GM06990 (cell line): ENCODE measurements around the gene ANKRD13C.

Experiments
- DNase-seq: peaks from one replicate; pipeline ENCODE4 v3.0.0-alpha.2; 2011; ENCODE audit not compliant: insufficient read length; ENCODE audit errors: extremely low read depth
- H3K27me3 ChIP-seq: replicated peaks from 2 replicates; pipeline ENCODE4 v1.6.0; 2011; ENCODE audit warnings: low read length; ENCODE audit not compliant: control insufficient read depth, insufficient read depth
- H3K36me3 ChIP-seq: 2 replicates; pipeline ENCODE4 v1.5.1; 2011; ENCODE audit warnings: low read length; ENCODE audit not compliant: control insufficient read depth, insufficient read depth
- H3K4me3 ChIP-seq: replicated peaks from 2 replicates; pipeline ENCODE4 v1.5.1; 2011; ENCODE audit warnings: low read depth, mild to moderate bottlenecking, control low read depth, low read length
- TF ChIP-seq, protein P1 (sequence below): IDR thresholded peaks from 2 replicates; pipeline ENCODE4 v1.5.1; 2011; ENCODE audit warnings: low read length, control low read depth, mild to moderate bottlenecking, inconsistent platforms; ENCODE audit not compliant: insufficient read depth, poor library complexity, severe bottlenecking

ANKRD13C gene

DNA sequence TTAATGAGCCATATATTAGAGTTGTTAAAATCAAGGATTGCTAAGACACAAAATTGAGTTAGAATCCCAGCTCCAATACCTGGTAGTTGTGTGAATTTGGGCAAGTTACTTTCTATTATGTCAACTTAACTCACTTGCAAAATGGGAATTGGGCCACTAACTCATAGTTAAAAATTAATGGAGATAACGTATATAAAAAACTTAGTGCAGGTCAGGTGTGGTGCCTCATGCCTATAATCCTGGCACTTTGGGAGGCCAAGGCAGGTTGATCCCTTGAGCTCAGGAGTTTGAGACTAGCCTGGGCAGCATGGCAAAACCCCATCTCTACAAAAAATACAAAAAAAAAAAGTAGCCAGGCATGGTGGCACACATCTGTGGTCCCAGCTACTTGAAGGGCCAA lies 75.8 kb downstream of the ANKRD13C start:
- TF ChIP-seq, protein P1, sequence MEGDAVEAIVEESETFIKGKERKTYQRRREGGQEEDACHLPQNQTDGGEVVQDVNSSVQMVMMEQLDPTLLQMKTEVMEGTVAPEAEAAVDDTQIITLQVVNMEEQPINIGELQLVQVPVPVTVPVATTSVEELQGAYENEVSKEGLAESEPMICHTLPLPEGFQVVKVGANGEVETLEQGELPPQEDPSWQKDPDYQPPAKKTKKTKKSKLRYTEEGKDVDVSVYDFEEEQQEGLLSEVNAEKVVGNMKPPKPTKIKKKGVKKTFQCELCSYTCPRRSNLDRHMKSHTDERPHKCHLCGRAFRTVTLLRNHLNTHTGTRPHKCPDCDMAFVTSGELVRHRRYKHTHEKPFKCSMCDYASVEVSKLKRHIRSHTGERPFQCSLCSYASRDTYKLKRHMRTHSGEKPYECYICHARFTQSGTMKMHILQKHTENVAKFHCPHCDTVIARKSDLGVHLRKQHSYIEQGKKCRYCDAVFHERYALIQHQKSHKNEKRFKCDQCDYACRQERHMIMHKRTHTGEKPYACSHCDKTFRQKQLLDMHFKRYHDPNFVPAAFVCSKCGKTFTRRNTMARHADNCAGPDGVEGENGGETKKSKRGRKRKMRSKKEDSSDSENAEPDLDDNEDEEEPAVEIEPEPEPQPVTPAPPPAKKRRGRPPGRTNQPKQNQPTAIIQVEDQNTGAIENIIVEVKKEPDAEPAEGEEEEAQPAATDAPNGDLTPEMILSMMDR, result no peak
- no peak for DNase-seq
- Histone ChIP-seq H3K27me3 (no peaks in the 10 kb centered on the region), H3K4me3 (no peak overlapping the region), H3K36me3 (no peaks in the 10 kb centered on the region; the same call in none of the 2 replicates)

DNA sequence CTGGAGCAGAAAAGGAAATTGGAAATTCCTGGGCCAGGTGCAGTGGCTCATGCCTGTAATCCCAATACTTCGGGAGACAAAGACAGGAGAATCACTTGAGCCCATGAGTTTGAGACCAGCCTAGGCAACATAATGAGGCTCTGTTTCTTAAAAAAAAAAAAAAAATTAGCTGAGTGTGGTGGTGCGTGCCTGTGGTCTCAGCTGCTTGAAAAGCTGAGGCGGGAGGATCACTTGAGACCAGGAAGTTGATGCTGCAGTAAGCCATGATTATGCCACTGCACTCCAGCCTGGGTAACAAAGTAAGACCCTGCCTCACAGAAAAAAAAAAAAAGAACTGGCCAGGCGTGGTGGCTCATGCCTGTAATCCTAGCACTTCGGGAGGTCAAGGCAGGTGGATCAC lies 76.6 kb downstream of the ANKRD13C start:
- Histone ChIP-seq H3K4me3 (no peak overlapping the region), H3K27me3 (no peaks in the 10 kb centered on the region), H3K36me3 (no peaks in the 10 kb centered on the region; the same call in none of the 2 replicates)
- no peak for DNase-seq
- TF ChIP-seq, protein P1, result no peak

DNA sequence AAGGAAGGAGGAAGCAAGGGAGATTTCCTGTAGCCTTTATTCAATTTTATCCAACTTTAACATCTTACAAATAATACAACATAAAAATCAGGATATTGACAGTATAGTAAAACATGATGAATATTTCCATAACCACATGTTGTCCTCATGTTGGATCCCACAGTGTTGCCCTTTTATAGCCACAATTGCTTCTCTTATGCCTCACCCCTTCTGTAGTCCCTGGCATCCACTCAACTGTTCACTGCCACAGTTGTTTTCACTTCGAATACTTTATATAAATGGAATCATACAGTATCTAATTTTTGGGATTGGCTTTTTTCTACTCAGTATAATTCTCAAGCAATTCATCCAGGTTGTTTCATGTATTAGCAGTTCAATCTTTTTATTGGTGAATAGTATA lies 88.6 kb downstream of the ANKRD13C start:
- H3K4me3 ChIP-seq, result no peak overlapping the region
- no peaks in the 10 kb centered on the region for H3K27me3 ChIP-seq
- TF ChIP-seq, protein P1, result no peak
- DNase-seq, result no peak
- no peaks in the 10 kb centered on the region; the same call in none of the 2 replicates for H3K36me3 ChIP-seq

DNA sequence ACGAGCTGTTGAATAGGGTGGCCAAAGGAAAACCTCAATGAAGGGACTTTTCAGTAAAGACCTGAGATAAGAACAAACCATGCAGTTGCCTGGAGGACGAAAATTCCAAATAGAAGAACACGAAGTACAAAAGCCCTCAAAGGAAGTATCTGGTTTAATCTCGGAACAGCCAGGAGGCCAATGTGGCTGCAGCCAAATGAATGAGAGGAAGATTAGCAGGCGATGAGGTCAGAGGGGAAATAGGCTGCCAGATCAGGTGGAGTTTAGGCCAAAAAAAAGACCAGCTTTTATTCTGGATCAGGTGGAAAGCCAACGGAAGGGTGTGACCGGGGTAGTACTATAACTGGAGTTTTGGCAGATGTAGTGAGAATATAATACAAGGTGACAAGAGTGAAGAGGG lies 89.7 kb downstream of the ANKRD13C start:
- H3K4me3 ChIP-seq, result no peak overlapping the region
- H3K36me3 ChIP-seq, result no peaks in the 10 kb centered on the region; the same call in 1 of the 2 replicates
- TF ChIP-seq, protein P1, result no peak
- H3K27me3 ChIP-seq, result no peaks in the 10 kb centered on the region
- no peak for DNase-seq

DNA sequence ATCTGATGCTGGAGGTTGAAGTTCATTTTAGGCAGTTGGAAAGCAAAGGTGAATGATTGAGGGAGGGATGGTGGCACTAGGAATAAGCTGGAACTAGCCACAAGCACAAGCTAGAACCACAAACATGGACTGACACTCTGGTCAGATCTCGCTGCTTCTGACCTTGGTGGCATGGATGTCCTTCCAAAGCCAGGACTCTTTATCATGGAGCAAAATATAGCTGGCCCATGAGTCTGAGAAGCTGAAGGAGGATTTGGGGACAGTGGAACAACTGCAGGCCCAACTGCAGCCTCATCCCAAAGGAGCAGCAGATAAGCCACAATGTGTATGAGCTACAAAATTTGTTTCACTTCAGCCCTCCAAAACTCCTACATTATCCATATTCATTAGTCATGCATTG lies 97.9 kb downstream of the ANKRD13C start:
- Histone ChIP-seq H3K36me3 (peaks cover 4% of the 10 kb centered on the region), H3K27me3 (no peaks in the 10 kb centered on the region), H3K4me3 (no peak overlapping the region)
- no peak for DNase-seq
- TF ChIP-seq, protein P1, result no peak

DNA sequence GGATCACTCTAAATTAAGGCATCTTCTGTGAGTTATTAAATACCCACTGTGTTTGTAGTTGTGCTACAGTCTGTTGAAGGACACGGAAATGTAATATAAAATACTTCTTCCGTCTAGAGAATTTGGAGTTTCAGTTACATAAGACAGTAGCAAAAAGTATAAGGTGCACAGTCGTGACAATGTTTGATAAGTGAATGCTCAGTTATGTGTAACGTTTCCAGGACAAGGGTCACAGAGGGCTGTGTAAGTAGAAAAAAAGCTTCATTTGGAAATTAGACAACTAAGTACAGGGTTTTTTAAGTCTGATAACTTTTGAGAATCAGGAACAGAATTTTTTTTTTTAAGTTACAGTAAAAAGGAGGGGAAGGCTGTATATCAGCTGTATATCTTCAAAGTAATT lies 105.8 kb downstream of the ANKRD13C start:
- Histone ChIP-seq H3K36me3 (peaks cover 11% of the 10 kb centered on the region), H3K27me3 (no peaks in the 10 kb centered on the region), H3K4me3 (no peak overlapping the region)
- TF ChIP-seq, protein P1, result no peak
- no peak for DNase-seq
